Left ventricle myocardium inferior (tissue), 1 donor: ENCODE data around the gene CACNA1C. TPM values are rescaled to one million over a fixed set of nuclear protein-coding genes. Genes with fewer than 3 reads are reported as not detected.
A peak's percentile ranks its signal among the peaks of the same experiment; 100 is the strongest.

Source experiments
- DNase-seq: peaks from one replicate; pipeline ENCODE4 v3.0.0-alpha.2; 2020
- H3K27ac ChIP-seq: fragments of 200-600 bp; replicated peaks from 2 replicates; pipeline ENCODE4 v1.8.0; 2021
- H3K27me3 ChIP-seq: fragments of 200-600 bp; 2 replicates; pipeline ENCODE4 v1.8.0; 2021; ENCODE audit warnings: low read depth
- H3K36me3 ChIP-seq: fragments of 200-600 bp; 2 replicates; pipeline ENCODE4 v1.8.0; 2021
- H3K4me1 ChIP-seq: fragments of 200-600 bp; 2 replicates; pipeline ENCODE4 v1.8.0; 2021
- H3K4me3 ChIP-seq: fragments of 200-600 bp; 2 replicates; pipeline ENCODE4 v1.8.0; 2021; ENCODE audit warnings: mild to moderate bottlenecking, moderate library complexity
- H3K9me3 ChIP-seq: fragments of 200-600 bp; replicated peaks from 2 replicates; pipeline ENCODE4 v1.8.0; 2021
- intact Hi-C: fragments of 100-400 bp; cut with micrococcal nuclease; formaldehyde crosslinking; loops from one replicate; pipeline ENCODE4 v1.11.0; 2022
- total RNA-seq: library from RNA; stranded (reverse); fragmentation: NEBNext Ultra II Directional; extraction: Animal tissue kit (Norgen Biotek cat#: 25700); gene quantifications from one replicate; pipeline ENCODE4 v1.2.1, GENCODE V29; 2021
- TF ChIP-seq, protein P1 (sequence below): fragments of 200-600 bp; IDR thresholded peaks from 2 replicates; pipeline ENCODE4 v1.8.0; 2021; ENCODE audit warnings: antibody characterized with exemption, mild to moderate bottlenecking, borderline replicate concordance
- donor health status: DM: no; HTN: yes; CAD: no; lungs with severe emphysema.

Gene CACNA1C
- total RNA-seq, 1 donor from 2014 or later: 137 TPM

DNA sequence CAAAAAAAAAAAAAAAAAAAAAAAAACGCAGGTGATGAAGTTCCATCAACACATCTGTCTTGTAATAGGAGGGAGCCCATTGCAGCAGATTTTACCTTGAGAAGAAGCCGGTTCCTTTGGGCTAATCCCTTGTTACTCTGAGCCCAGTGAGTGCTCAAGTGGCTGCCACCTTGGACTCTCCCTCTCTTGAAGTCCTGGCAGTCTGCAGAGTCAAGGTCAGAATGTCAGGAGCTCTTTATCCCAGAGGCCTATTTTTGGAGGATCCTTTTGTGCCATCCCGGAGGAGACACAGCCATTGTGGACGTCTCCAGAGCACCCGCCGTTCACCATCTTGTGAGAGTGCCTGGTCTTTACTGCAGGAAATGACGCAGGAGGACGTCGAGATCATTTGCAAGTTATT is 397.8 kb downstream of the CACNA1C start:
- no peak for DNase-seq
- intact Hi-C loops: no loop called here
- Histone ChIP-seq H3K4me3 (no peak overlapping the region), H3K36me3 (peaks cover 11% of the 10 kb centered on the region), H3K27me3 (no peaks in the 10 kb centered on the region), H3K27ac (peak overlapping the region; percentile 66), H3K4me1 (peaks cover 50% of the 10 kb centered on the region), H3K9me3 (no peaks in the 10 kb centered on the region)
- TF ChIP-seq, protein P1, sequence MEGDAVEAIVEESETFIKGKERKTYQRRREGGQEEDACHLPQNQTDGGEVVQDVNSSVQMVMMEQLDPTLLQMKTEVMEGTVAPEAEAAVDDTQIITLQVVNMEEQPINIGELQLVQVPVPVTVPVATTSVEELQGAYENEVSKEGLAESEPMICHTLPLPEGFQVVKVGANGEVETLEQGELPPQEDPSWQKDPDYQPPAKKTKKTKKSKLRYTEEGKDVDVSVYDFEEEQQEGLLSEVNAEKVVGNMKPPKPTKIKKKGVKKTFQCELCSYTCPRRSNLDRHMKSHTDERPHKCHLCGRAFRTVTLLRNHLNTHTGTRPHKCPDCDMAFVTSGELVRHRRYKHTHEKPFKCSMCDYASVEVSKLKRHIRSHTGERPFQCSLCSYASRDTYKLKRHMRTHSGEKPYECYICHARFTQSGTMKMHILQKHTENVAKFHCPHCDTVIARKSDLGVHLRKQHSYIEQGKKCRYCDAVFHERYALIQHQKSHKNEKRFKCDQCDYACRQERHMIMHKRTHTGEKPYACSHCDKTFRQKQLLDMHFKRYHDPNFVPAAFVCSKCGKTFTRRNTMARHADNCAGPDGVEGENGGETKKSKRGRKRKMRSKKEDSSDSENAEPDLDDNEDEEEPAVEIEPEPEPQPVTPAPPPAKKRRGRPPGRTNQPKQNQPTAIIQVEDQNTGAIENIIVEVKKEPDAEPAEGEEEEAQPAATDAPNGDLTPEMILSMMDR: no peak

DNA sequence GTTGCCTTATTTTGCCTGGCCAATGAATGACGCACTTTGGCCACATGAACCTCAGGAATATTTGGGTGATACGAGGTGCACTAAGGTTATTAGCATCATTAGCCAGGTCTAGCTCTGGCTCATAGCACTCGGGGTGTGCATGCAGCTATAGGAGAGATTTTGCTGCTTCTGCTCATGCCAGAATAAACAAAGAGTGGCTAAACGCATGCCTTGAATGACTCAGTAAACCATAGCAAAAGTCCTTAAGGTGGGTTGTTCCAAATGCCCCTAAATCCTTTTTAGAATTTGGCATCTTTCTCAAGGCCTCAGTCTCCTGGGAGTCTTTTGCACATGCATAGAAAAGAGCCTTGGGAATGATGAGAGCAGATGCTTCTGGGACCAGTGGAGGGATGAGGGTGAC is 398.2 kb downstream of the CACNA1C start:
- no peaks in the 10 kb centered on the region for H3K9me3 ChIP-seq
- H3K4me1 ChIP-seq: peaks cover 52% of the 10 kb centered on the region
- intact Hi-C loops: no loop called here
- TF ChIP-seq, protein P1: no peak
- peaks cover 11% of the 10 kb centered on the region for H3K36me3 ChIP-seq
- no peaks in the 10 kb centered on the region for H3K27me3 ChIP-seq
- H3K27ac ChIP-seq: peak overlapping the region; percentile 66
- no peak overlapping the region for H3K4me3 ChIP-seq
- no peak for DNase-seq

DNA sequence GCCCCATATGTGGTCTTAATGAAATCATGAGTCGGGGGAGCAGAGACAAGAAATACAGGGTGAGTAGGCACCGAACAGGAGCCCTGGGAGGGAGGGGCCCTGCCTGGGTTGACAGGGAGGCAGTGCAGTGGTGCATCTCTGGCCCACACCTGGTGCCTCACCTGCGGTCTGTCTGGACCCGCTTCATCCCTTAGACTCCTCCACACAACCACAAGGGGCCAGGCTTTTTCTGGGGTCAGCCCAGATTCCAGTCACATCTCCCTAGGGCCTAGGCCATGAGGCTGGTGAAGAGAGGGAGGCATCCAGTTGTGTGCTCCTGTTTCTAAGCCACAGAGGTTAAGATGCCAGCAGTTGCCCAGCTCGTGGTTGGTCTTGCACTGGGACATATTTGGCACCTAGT is 398.7 kb downstream of the CACNA1C start:
- Histone ChIP-seq H3K36me3 (peaks cover 11% of the 10 kb centered on the region), H3K9me3 (no peaks in the 10 kb centered on the region), H3K27me3 (no peaks in the 10 kb centered on the region), H3K4me1 (peaks cover 57% of the 10 kb centered on the region), H3K4me3 (no peak overlapping the region), H3K27ac (peak overlapping the region; percentile 66)
- no peak for DNase-seq
- intact Hi-C loops: no loop called here
- TF ChIP-seq, protein P1: no peak

DNA sequence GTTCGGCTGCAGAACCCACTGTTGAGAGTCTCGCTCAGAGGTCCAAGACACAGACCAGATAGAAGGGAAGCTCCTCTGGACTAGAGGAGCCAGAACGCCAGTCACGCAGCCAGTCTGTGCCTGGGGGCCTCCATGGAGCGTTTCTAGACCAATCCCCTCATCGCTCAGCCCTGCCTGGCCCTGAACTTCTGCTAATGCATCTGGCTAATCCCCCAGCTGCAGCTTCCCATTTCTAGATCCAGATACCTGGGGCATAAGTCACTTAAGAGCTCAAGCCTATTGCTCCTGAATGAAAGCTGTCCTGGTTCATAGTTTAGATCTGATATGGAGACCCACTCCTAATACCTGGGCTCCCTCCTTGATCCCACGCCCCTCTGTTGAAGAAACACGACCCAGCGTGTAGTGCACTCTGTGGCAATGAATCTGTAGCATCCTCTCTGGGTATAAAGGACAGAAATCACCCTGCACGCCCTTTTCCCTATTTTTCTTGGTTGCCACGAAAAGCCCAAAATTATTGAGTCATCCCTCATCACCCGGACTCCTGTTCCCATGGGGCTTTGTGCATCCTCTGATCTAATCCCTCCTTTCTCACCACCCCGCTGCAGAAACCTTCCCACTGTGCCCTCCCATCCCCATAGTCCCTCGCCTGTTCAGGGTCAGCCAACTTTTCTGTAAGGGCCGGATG is 400.4 kb downstream of the CACNA1C start:
- peaks cover 16% of the 10 kb centered on the region for H3K36me3 ChIP-seq
- intact Hi-C loops: no loop called here
- peaks cover 73% of the 10 kb centered on the region for H3K4me1 ChIP-seq
- H3K4me3 ChIP-seq: no peak overlapping the region
- no peaks in the 10 kb centered on the region for H3K9me3 ChIP-seq
- peak overlapping the region; percentile 7 for H3K27ac ChIP-seq
- no peak for DNase-seq
- TF ChIP-seq, protein P1: no peak
- no peaks in the 10 kb centered on the region for H3K27me3 ChIP-seq

DNA sequence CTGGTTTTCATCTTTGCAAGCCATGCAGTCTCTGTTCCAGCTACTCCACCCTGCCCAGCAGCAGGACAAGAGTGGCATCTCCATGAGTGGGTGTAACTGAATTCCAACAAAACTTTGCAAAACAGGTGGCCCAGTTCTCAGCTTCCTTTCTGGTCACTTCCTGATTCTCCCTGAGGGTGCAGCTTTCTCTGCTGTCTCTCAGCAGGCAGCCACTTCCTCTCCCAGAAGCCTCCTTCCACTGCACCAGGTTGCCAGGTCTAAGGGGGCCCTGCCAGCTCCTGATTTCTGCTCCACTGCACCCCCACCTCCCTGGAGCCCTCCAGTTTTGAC is 400.9 kb downstream of the CACNA1C start:
- peaks cover 19% of the 10 kb centered on the region for H3K36me3 ChIP-seq

More for the DNA sequence above, 400.9 kb downstream of the CACNA1C start:
- Histone ChIP-seq H3K4me3 (no peak overlapping the region), H3K4me1 (peaks cover 78% of the 10 kb centered on the region), H3K27ac (no peak overlapping the region), H3K27me3 (no peaks in the 10 kb centered on the region), H3K9me3 (no peaks in the 10 kb centered on the region)
- intact Hi-C loops: no loop called here
- TF ChIP-seq, protein P1: no peak
- DNase-seq: no peak
